HepG2 (cell line): ENCODE data around the gene GAB3. TPM values are rescaled to one million over a fixed set of nuclear protein-coding genes. Genes with fewer than 3 reads are reported as not detected.

Source experiments
- ATAC-seq: fragments of 200-7000 bp; cut with Tn5 transposase; 3 replicates; pipeline ENCODE4 v1.9.1; 2020; ENCODE audit warnings: mild to moderate bottlenecking, moderate library complexity
- BruUV-seq: library from RNA; stranded (reverse); fragments of 400-500 nt; replicated peaks from 2 replicates; lab custom pipeline; 2021; lab: Mats Ljungman, UMichigan
- CTCF ChIA-PET: fragments of 300-600 bp; formaldehyde crosslinking; extraction: SDS; loops from one replicate; lab custom pipeline; 2021; ENCODE audit warnings: low total read pairs, inconsistent platforms, low intra/inter-chr PET ratio; lab: Yijun Ruan, JAX
- POLR2A ChIA-PET: fragments of 350-600 bp; sonication (Branson Sonifier 250); formaldehyde crosslinking; loops from one replicate; lab custom pipeline; 2020; ENCODE audit warnings: antibody characterized with exemption, inconsistent platforms; lab: Yijun Ruan, JAX
- DNase-seq: peaks from one replicate; pipeline ENCODE4 v3.0.0-alpha.2; 2015; ENCODE audit warnings: low spot score
- FAIRE-seq: peaks from 3 replicates; lab custom pipeline; 2011; peaks lifted over from hg19 to GRCh38; lab: Jason Lieb, UNC
- H2AFZ ChIP-seq: one replicate; pipeline ENCODE4 v1.6.1; 2011; ENCODE audit warnings: low read length, inconsistent platforms
- H3K27ac ChIP-seq: fragments of 300-600 bp; 3 replicates; pipeline ENCODE4 v1.8.0; 2011; ENCODE audit warnings: mixed run types, mild to moderate bottlenecking, mixed read lengths, low read length, inconsistent platforms; ENCODE audit not compliant: insufficient read depth; ENCODE audit errors: extremely low read length
- H3K27me3 ChIP-seq, 2 experiments: fragments of 200-600 bp in 1 of 2; 2 replicates in 1 of 2; 3 replicates in 1 of 2; pipeline versions ENCODE4 v1.6.0 to v1.8.0; 2011; ENCODE audit warnings: low read length in 2 of 2, mild to moderate bottlenecking in 2 of 2, moderate library complexity in 2 of 2, inconsistent platforms in 1 of 2; ENCODE audit not compliant: insufficient read depth in 2 of 2, control insufficient read depth in 1 of 2
- H3K36me3 ChIP-seq, 2 experiments: fragments of 200-600 bp in 1 of 2; replicated peaks in 1 of 2; 2 replicates in 1 of 2; 3 replicates in 1 of 2; pipeline versions ENCODE4 v1.5.1 to v1.8.0; 2011; ENCODE audit warnings: low read length in 2 of 2, inconsistent platforms in 1 of 2; ENCODE audit not compliant: insufficient read depth in 2 of 2, control insufficient read depth in 1 of 2
- H3K4me1 ChIP-seq: 2 replicates; pipeline ENCODE4 v1.5.1; 2012; ENCODE audit warnings: low read length, inconsistent platforms; ENCODE audit not compliant: insufficient read depth
- H3K4me2 ChIP-seq: 2 replicates; pipeline ENCODE4 v1.6.0; 2011; ENCODE audit warnings: low read depth, low read length, inconsistent platforms
- H3K4me3 ChIP-seq, 3 experiments: fragments of 200-600 bp in 1 of 3; sonication (generic), shearing (Covaris generic) in 1 of 3; replicated peaks in 1 of 3; 2 replicates each; pipeline ENCODE4 v1.5.1; 2011 to 2016; ENCODE audit warnings: low read length in 3 of 3, inconsistent platforms in 2 of 3, low read depth in 2 of 3, mild to moderate bottlenecking in 2 of 3, control low read depth in 1 of 3, mixed read lengths in 1 of 3; ENCODE audit not compliant: insufficient read depth in 1 of 3
- H3K79me2 ChIP-seq: one replicate; pipeline ENCODE4 v1.6.1; 2011; ENCODE audit warnings: low read length, inconsistent platforms; ENCODE audit not compliant: insufficient read depth
- H3K9ac ChIP-seq: 2 replicates; pipeline ENCODE4 v1.6.0; 2011; ENCODE audit warnings: mild to moderate bottlenecking, low read depth, low read length, inconsistent platforms; ENCODE audit not compliant: insufficient read depth
- H3K9me3 ChIP-seq: 2 replicates; pipeline ENCODE4 v1.5.1; 2012; ENCODE audit warnings: mild to moderate bottlenecking, low read length
- H4K20me1 ChIP-seq: 2 replicates; pipeline ENCODE4 v1.6.0; 2011; ENCODE audit warnings: inconsistent platforms, mild to moderate bottlenecking, low read length, moderate library complexity; ENCODE audit not compliant: insufficient read depth
- CREBL2 ChIP-seq: sonication (generic); formaldehyde crosslinking; IDR thresholded peaks from 2 replicates; pipeline ENCODE4 v1.8.1; 2023; ENCODE audit warnings: missing genetic modification reagents, mild to moderate bottlenecking, borderline replicate concordance
- MEIS1 ChIP-seq: sonication (generic); formaldehyde crosslinking; IDR thresholded peaks from 2 replicates; pipeline ENCODE4 v1.9.0; 2021; ENCODE audit warnings: mild to moderate bottlenecking, missing genetic modification reagents, moderate library complexity, borderline replicate concordance
- MZF1 ChIP-seq: sonication (generic); formaldehyde crosslinking; IDR thresholded peaks from 2 replicates; pipeline ENCODE4 v1.8.1; 2023; ENCODE audit warnings: mild to moderate bottlenecking, missing genetic modification reagents, borderline replicate concordance
- SALL1 ChIP-seq: sonication (generic); formaldehyde crosslinking; IDR thresholded peaks from 2 replicates; pipeline ENCODE4 v1.8.0; 2022; ENCODE audit warnings: mild to moderate bottlenecking, missing genetic modification reagents
- SMAD9 ChIP-seq: sonication (generic); formaldehyde crosslinking; IDR thresholded peaks from 2 replicates; pipeline ENCODE4 v1.5.1; 2020; ENCODE audit warnings: mild to moderate bottlenecking, missing genetic modification reagents
- TSC22D2 ChIP-seq: sonication (generic); formaldehyde crosslinking; IDR thresholded peaks from 2 replicates; pipeline ENCODE4 v1.5.1; 2020; ENCODE audit warnings: missing genetic modification reagents, mild to moderate bottlenecking, borderline replicate concordance
- ZNF552 ChIP-seq: sonication (generic); formaldehyde crosslinking; IDR thresholded peaks from 2 replicates; pipeline ENCODE4 v1.9.0; 2022; ENCODE audit warnings: missing genetic modification reagents, mild to moderate bottlenecking, borderline replicate concordance
- ZNF563 ChIP-seq: sonication (generic); formaldehyde crosslinking; IDR thresholded peaks from 2 replicates; pipeline ENCODE4 v1.8.0; 2022; ENCODE audit warnings: mild to moderate bottlenecking, moderate library complexity, missing genetic modification reagents
- WGBS: methylation state at CpG from one replicate; pipeline ENCODE4 v1.1.6; 2017; ENCODE audit warnings: low lambda C conversion rate; 5-methylcytosine and 5-hydroxymethylcytosine counted together
- in situ Hi-C: cut with HindIII; loops from 2 replicates; pipeline ENCODE4 v1.10.0; 2017; ENCODE audit warnings: low pct_unique_long_range_greater_than_20kb; ENCODE audit not compliant: extremely low pct_ligation_motif_present
- intact Hi-C: fragments of 100-400 bp; cut with micrococcal nuclease; formaldehyde crosslinking; loops from one replicate; pipeline ENCODE4 v1.10.0; 2022; ENCODE audit not compliant: unreplicated experiment
- polyA plus RNA-seq, 8 experiments: library from polyadenylated mRNA; depleted of rRNA in 3 of 8; stranded (reverse) in 7 of 8; unstranded in 1 of 8; fragments of >200 nt; fragmentation: Illumina TruSeq in 4 of 8; extraction: Trizol in 4 of 8; gene quantifications; 2 replicates each; pipeline versions ENCODE4 v1.2.1 to v1.2.3, GENCODE V29; 2011 to 2016; ENCODE audit warnings: low read depth in 4 of 8, missing spikeins in 1 of 8, mixed read lengths in 1 of 8; ENCODE audit not compliant: insufficient read depth in 1 of 8
- total RNA-seq, 5 experiments: library from RNA; depleted of rRNA; stranded (reverse); fragments of >200 nt; fragmentation: Illumina TruSeq; extraction: Trizol; gene quantifications; 2 replicates each; pipeline ENCODE4 v1.2.3, GENCODE V29; 2016; ENCODE audit warnings: low read depth in 1 of 5

Gene GAB3
- total and polyA plus RNA-seq, 2 of the 13 experiments (the other 11 are each of a cell fraction or from before 2014, with no cell fraction given): not detected

GRCh38 chrX:154776753-154777152, 25.9 kb upstream of the GAB3 start:
- Histone ChIP-seq H3K4me1 (no peaks in the 10 kb centered on the region), H3K27me3 (no peaks in the 10 kb centered on the region), H3K4me2 (no peak overlapping the region), H3K79me2 (no peaks in the 10 kb centered on the region), H3K27ac (no peak overlapping the region), H2AFZ (no peak overlapping the region), H3K9ac (no peak overlapping the region), H3K36me3 (peaks cover 10 to 32% of the 10 kb centered on the region in 2 experiments; a peak in 4 of 5 replicates), H3K4me3 (no peak overlapping the region), H4K20me1 (0 out of 2 replicates have a peak, but pooled peaks cover 2% of the 10 kb centered on the region), H3K9me3 (no peaks in the 10 kb centered on the region)
- ATAC-seq (no peak), DNase-seq (no peak), FAIRE-seq (no peak)
- intact Hi-C loops (no loop called here), in situ Hi-C loops (no loop called here)
- WGBS: 100% methylated on average over 2 of the region's 2 CpGs
- no peak for TF ChIP-seq MEIS1 (CRISPR knock-in tag)
- no peak for TF ChIP-seq ZNF563 (CRISPR knock-in tag)
- no peak for TF ChIP-seq SMAD9 (CRISPR knock-in tag)
- TF ChIP-seq CREBL2: no peak
- TF ChIP-seq MZF1: no peak
- TF ChIP-seq ZNF552 (CRISPR knock-in tag): no peak
- no peak for TF ChIP-seq TSC22D2 (CRISPR knock-in tag)
- no peak for TF ChIP-seq SALL1 (CRISPR knock-in tag)
- ChIA-PET CTCF (no interaction called here), POLR2A (interaction anchor here (1.0 kb wide), 1 partner anchor 13 kb away, joined by 4 read pairs; the partner anchor contains the start of gene DKC1)
- BruUV-seq: TSS peak; percentile 53
